Neural crest cell (in vitro differentiated cells): Measurements from ENCODE around the gene DNAH14. TPM values are rescaled to one million over a fixed set of nuclear protein-coding genes. Genes with fewer than 3 reads are reported as not detected.

Source experiments
- DNase-seq: peaks from one replicate; pipeline ENCODE4 v3.0.0; 2021; ENCODE audit warnings: low read depth, mixed read lengths, low spot score
- H3K27ac Mint-ChIP-seq: one replicate; pipeline ENCODE4 v1.8.0; 2021; ENCODE audit warnings: mild to moderate bottlenecking, mixed read lengths; ENCODE audit not compliant: unreplicated experiment
- H3K27me3 Mint-ChIP-seq: 2 replicates; pipeline ENCODE4 v1.8.0; 2021; ENCODE audit warnings: low read depth, mild to moderate bottlenecking, mixed read lengths
- H3K36me3 Mint-ChIP-seq: 2 replicates; pipeline ENCODE4 v1.8.0; 2021; ENCODE audit warnings: low read depth, mild to moderate bottlenecking, mixed read lengths
- H3K4me1 Mint-ChIP-seq: 2 replicates; pipeline ENCODE4 v1.8.0; 2021; ENCODE audit warnings: mixed read lengths
- H3K4me3 Mint-ChIP-seq: one replicate; pipeline ENCODE4 v1.8.0; 2021; ENCODE audit warnings: mild to moderate bottlenecking, mixed read lengths
- H3K9me3 Mint-ChIP-seq: 2 replicates; pipeline ENCODE4 v1.8.0; 2021; ENCODE audit warnings: mixed read lengths
- total RNA-seq: library from RNA; stranded (reverse); gene quantifications from 2 replicates; pipeline ENCODE4 v1.2.1, GENCODE V29; 2021
- TF ChIP-seq, protein P1 (sequence below): fragments of 200-600 bp; sonication (generic); conservative IDR thresholded peaks from 2 replicates; pipeline ENCODE4 v1.5.0; 2021; ENCODE audit warnings: antibody characterized with exemption, mild to moderate bottlenecking

Gene DNAH14
- total RNA-seq, 1 donor from 2014 or later = 31.0 TPM

DNA sequence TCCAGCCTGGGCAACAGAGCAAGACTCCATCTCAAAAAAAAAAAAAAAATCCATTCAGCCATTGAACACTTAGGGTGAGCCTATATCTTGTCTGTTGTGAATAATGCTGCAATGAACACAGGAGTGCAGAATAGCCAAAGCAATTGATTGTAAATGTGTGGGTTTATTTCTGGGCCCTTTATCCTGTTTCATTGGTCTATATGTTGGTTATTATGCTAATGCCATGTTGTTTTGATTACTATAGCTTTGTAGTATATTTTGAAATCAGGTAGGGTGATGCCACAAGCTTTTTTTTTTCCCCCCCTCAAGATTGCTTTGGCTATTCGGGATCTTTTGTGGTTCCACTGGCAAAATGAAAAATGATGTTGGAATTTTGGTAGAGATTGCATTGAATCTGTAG lies 330.8 kb downstream of the DNAH14 start:
- DNase-seq = no peak
- Mint-ChIP-seq H3K4me3 (no peak overlapping the region), H3K27me3 (no peaks in the 10 kb centered on the region), H3K9me3 (peaks cover 8% of the 10 kb centered on the region), H3K27ac (no peak overlapping the region), H3K4me1 (peaks cover 3% of the 10 kb centered on the region), H3K36me3 (peaks cover 8% of the 10 kb centered on the region)
- TF ChIP-seq, protein P1, sequence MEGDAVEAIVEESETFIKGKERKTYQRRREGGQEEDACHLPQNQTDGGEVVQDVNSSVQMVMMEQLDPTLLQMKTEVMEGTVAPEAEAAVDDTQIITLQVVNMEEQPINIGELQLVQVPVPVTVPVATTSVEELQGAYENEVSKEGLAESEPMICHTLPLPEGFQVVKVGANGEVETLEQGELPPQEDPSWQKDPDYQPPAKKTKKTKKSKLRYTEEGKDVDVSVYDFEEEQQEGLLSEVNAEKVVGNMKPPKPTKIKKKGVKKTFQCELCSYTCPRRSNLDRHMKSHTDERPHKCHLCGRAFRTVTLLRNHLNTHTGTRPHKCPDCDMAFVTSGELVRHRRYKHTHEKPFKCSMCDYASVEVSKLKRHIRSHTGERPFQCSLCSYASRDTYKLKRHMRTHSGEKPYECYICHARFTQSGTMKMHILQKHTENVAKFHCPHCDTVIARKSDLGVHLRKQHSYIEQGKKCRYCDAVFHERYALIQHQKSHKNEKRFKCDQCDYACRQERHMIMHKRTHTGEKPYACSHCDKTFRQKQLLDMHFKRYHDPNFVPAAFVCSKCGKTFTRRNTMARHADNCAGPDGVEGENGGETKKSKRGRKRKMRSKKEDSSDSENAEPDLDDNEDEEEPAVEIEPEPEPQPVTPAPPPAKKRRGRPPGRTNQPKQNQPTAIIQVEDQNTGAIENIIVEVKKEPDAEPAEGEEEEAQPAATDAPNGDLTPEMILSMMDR = no peak

DNA sequence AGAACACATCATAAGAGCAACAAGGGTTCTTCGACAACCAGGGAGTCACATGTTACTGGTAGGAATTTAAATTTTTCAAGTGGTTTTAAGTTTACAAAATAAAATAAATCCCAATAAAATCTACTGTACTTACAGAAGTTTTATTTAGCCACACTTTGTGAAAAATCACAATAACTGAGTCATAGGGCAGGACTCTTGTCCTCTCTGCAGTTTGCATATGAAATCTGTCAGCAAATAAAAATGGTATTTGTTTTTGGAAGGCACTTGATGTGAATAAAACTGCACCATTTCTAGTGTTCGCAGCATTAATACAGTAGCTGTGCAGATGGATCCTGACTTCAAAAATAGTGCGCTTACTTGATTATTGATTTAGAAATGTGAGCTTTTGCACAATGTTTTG lies 348.0 kb downstream of the DNAH14 start:
- Mint-ChIP-seq H3K27ac (no peak overlapping the region), H3K27me3 (no peaks in the 10 kb centered on the region), H3K4me1 (no peaks in the 10 kb centered on the region), H3K4me3 (no peak overlapping the region), H3K9me3 (peaks cover 9% of the 10 kb centered on the region), H3K36me3 (peaks cover 8% of the 10 kb centered on the region)
- TF ChIP-seq, protein P1 = no peak
- DNase-seq = no peak

DNA sequence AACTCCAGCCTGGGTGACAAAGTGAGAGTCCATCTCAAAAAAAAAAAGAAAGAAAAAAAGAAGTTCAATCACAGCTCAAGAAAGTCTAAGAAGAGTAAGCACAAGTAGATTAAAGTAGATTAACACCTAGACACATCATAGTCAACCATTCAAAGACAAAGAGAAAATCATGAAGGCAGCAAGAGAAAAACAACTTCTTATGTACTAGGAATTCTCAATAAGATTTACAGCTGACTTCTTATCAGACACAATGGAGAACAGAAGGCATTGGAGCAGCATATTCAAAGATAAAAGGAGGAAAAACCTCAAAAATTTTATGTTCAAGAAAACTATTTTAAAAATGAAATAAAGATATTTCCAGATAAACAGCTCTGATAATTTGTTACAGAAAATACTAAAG lies 351.1 kb downstream of the DNAH14 start:
- no peaks in the 10 kb centered on the region for H3K27me3 Mint-ChIP-seq
- no peaks in the 10 kb centered on the region for H3K4me1 Mint-ChIP-seq
- H3K4me3 Mint-ChIP-seq = no peak overlapping the region
- peaks cover 6% of the 10 kb centered on the region for H3K9me3 Mint-ChIP-seq
- no peak for DNase-seq
- H3K36me3 Mint-ChIP-seq = peaks cover 6% of the 10 kb centered on the region
- no peak overlapping the region for H3K27ac Mint-ChIP-seq
- TF ChIP-seq, protein P1 = no peak

DNA sequence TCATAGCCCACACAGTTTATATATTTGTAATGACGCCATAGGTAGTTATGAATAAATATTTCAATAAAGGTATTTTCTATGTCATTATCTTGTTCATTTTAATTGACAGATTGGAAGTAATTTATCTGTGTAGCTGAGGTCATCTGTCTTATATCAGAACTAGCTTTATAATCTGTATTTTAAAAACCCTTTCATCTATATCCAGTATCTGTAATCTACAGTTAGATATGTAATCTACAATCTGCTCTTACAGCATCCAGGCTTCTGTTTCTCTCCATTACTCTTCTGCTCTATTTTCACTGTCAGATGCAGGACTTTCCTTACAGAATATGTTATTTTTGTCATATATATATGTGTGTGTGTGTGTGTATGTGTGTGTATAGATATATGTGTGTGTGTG lies 360.8 kb downstream of the DNAH14 start:
- Mint-ChIP-seq H3K27me3 (no peaks in the 10 kb centered on the region), H3K4me1 (no peaks in the 10 kb centered on the region)
- DNase-seq = no peak

DNA sequence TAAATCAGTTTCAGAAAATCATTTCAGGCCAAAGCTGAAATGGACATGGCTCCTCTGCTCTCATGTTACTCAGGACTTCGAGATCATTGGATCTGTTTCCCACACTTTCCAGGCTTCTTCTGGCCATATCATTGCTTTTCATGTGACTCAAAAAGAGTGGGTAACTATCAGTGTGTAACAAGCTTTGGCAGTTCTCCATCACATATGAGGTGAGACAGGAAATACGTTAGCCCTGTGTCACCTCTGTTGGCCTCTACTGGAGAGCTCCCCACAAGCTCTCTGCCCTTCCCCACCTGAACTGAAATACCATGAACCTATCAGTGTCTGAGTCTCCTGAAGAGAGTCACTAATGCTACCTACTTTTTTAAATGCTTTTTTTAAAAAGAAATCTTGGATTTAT lies 370.1 kb downstream of the DNAH14 start:
- Mint-ChIP-seq H3K27me3 (no peaks in the 10 kb centered on the region), H3K27ac (no peak overlapping the region), H3K4me3 (no peak overlapping the region), H3K4me1 (no peaks in the 10 kb centered on the region), H3K9me3 (peaks cover 15% of the 10 kb centered on the region), H3K36me3 (peaks cover 15% of the 10 kb centered on the region)
- TF ChIP-seq, protein P1 = no peak
- no peak for DNase-seq

More for the DNA sequence above, 360.8 kb downstream of the DNAH14 start:
- TF ChIP-seq, protein P1 = no peak
- peaks cover 10% of the 10 kb centered on the region for H3K36me3 Mint-ChIP-seq
- no peak overlapping the region for H3K27ac Mint-ChIP-seq
- no peak overlapping the region for H3K4me3 Mint-ChIP-seq
- peaks cover 10% of the 10 kb centered on the region for H3K9me3 Mint-ChIP-seq

DNA sequence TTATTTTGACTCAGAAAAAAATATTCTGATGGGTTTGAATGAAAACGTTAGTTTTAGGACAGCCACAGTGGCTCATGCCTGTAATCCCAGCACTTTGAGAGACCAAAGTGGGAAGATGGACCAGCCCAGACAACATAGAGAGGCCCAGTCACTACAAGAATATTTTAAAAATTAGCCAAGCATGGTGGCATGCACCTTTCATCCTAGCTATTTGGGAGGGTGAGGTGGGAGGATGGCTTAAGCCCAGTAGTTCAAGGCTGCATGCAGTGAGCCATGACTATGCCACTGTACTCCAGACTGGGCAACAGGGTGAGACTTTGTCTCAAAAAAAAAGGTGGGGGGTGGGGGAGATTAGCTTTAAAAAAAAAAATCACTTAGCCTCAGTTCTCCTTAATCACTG lies 370.9 kb downstream of the DNAH14 start:
- Mint-ChIP-seq H3K4me3 (no peak overlapping the region), H3K9me3 (peaks cover 14% of the 10 kb centered on the region), H3K27me3 (no peaks in the 10 kb centered on the region), H3K36me3 (peaks cover 10% of the 10 kb centered on the region), H3K4me1 (no peaks in the 10 kb centered on the region), H3K27ac (no peak overlapping the region)
- no peak for DNase-seq
- TF ChIP-seq, protein P1 = no peak
